GM19463 (cell line): ENCODE results near the gene PRKN.
"Not testable (repeated sequence)": the region's sequence is repeated elsewhere in the genome, so short reads cannot be mapped to it uniquely, and the experiment has no call there.

Experiments used
- ATAC-seq: cut with Tn5 transposase; IDR thresholded peaks from one replicate; pipeline ENCODE4 v1.9.1; 2021; ENCODE audit warnings: mild to moderate bottlenecking, moderate library complexity; ENCODE audit not compliant: unreplicated experiment

The PRKN gene

DNA sequence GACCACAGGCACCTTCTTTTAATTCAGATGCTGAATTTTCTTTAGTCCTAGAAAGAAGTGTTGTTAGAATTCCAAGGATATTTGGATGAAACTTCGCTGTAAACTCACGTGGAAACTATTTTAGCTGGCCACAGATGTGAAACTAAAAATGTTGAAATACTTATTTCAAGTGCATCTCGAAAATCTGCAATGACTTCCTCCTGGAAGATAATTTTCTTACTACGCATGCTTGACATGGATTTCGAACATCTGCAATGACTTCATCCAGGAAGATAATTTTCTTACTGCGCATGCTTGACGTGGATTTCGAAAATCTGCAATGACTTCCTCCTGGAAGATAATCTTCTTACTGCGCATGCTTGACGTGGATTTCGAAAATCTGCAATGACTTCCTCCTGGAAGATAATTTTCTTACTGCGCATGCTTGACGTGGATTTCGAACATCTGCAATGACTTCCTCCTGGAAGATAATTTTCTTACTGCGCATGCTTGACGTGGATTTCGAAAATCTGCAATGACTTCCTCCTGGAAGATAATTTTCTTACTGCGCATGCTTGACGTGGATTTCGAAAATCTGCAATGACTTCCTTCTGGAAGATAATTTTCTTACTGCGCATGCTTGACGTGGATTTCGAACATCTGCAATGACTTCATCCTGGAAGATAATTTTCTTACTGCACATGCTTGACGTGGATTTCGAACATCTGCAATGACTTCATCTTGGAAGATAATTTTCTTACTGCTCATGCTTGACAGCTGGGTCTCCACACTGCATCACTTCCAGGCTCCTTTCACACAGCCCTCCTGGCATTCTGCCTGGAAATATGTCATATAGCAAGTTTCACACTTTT lies 336.4 kb downstream of the PRKN start:
- not testable (repeated sequence) for ATAC-seq

DNA sequence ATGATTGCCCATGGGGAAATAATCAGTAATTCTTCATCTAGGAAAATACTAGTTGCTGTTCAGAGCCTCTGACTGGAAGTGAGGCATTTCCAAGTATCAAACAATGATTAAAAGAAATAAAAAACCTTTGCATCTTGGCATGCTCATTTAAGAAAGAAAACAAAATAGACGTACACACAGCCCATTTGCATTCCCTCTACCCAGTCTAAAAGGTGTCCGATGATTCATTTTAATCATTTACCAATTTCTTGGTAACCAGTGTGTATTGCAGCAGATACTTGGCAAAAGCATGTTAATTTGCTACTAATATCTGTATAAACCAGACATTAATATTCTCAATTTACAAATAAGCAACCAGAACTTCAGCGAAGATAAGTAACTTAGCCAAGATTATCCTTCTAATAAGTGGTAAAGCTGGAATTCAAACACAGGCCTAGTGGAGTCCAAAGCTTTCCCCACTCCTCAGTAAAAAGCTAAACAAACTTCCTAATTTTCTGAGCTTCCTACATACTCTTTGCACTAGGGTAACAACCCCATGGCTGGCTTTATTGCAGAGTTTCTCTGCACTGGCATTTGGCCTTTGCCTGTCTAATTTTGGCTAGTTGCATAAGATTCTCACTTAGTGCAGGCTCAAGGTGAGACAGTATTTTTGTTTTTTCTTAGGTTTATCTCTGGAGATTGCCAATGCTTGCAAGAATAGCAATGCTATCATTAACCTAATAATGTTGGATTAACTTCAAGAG lies 338.1 kb downstream of the PRKN start:
- ATAC-seq = no peak

DNA sequence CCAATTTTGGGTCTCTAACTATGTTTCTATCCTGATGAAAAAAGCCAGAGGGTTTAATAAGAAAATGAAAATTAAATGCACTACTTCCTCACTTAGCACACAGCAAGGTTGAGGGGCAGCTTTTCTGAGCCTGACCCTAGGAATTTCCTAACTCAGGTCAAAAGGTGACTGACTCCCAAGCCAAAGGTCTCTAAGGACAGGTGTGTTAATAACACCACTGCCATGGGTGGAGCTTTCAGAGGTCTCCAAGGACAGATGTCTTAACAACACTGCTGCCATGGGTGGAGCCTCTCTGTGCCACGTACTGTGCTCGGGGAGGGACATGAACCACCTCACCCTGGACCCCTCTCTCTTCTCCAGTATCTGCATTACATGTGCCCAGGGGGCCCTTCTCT lies 339.2 kb downstream of the PRKN start:
- no peak for ATAC-seq

DNA sequence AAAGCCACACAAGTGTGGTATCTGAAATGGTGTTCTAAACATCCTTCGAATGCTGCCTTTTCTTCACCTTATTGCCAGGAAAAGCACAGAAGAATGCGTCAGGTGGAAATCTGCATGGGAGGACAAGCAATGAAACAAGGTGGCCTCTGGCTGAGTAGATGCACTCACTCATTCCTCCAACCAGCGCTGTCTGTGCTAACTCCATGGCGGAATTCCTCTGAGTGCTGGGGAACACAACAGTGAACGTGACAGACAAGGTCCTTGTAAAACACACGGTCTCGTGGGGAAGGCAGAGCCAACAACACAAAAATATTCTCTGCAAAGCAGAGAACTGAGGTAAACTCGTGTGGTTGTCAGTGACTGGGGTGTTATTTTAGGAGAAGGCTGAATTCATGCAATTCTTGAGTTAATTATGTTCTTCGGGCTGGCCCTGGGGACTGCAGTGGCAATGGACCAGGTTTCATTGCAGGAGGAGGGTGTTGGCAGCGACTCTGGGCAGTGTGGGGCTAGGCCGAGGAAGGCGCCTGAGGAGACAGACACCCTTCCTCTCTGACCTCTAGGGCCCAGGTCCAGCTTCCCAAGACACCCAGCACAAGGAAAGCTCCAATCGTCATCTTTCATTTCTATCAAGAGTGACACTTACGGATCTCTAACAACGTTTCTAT lies 339.7 kb downstream of the PRKN start:
- ATAC-seq = no peak

DNA sequence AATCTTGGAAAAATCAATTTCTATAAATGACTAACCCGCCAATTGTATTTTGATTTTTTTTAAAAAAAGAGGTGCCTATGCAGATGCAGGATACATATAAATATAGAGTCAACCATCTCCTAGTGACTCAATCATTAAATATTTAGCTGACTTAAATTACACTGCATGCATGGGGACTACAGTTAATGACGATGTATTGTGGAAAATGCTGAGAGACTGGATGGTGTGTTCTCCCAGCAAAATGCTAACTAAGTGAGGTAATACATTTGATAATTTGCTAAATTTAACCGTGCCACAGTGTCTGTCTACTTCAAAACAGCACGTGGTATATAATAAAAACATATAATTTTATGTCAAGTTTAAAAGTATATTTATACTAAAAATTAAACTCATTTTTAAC lies 341.6 kb downstream of the PRKN start:
- ATAC-seq = no peak

DNA sequence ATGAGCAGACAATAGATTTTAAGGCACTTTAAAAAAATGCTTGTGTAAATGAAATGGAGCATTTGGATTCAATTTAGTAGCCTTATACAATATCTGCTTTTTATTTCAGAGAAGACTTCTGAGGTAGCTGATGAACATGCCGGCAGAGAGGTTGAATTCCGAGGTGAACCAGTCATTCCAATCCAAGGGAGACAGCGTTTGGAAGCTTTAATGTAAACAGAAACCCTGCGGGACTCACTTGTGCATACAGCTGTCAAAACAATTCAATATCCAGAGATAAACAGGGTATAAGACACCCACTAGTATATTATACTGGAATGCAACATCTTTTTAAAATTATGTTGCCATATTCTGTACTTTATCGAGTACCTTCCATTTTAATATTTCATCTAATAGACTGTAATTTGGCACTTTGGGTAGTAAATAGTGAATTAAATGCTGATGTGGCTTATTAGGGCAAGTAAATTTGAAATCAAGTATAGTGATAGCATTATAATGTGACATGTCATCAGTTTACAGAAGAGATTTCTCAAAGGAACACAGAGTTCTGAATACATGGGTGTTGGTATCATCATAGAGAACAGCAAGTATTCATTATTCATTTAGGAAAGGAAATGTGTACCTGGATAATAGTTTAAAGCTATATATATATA lies 347.7 kb downstream of the PRKN start:
- no peak for ATAC-seq

DNA sequence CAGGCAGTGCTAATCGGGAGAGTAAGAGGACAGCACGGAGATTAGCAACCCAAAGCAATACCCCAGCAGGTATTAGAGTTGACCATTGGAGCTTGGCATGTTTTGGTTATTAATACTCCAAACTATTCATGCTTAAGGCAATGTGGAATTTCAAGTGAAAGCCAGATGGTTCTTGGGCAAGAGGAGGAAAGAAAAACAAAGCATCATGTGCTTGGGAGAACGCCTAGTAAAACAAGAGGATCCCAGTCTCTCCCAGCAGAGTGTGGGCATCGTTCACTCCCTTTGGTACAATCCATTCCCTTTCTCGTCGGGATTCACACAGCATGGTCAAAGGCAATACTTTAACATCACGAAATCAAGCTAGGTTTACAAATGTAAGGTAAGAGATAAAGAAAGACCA lies 349.8 kb downstream of the PRKN start:
- no peak for ATAC-seq

DNA sequence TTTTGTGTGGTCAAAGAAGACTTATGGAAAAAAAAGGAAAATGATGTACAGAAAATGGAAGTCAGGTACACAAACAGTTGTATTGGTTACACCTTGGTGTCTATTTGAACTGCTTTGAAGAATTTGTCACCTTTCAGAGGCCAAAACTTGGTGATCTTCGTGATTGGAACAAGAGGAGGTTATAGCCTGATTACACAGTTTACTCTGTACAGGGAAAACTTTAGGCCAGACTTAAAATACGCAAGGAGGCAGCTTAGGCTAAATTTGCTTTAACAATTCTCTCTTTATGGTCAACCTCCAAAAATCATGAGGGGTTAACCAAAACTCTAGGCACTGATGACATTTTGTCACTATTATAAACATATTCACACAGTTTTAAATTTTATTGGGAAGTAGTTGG lies 353.7 kb downstream of the PRKN start:
- no peak for ATAC-seq

DNA sequence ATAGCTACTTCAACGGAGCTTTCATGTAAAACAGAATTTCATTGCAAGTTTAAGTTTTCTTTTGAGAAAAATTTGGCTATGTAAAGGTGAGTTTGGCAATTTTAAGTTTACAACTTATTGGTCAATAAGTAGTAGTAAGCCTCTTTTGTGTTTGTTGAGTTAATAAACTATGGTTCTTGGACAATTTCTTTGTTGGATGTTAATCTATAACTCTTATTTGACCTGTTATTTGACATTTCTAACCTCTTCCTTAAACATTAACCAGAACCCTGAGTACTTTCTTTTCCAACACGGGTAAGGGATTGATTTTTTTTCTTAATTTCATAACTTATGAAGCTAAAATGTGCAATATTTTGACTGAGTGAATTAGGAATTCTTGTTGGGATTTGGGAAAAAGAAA lies 354.4 kb downstream of the PRKN start:
- ATAC-seq = no peak

DNA sequence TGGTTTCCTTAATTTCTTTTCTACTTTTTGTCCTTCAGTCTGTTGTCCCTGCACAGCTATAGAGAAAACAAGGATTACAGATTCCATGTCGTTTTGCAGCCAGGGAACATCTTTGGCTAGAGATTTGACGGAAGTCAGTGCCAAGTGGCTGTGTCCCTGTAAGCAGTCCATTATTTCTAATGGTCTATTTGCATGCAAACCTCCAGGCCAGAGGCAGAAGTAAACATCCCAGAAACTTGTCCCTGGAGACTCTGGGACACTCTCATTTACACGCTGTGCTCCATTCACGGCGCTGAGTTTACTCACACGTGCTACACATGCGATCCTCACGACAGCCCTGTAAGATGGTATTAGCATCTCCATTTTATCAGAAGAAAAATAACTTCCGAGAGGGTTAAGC lies 355.5 kb downstream of the PRKN start:
- no peak for ATAC-seq

DNA sequence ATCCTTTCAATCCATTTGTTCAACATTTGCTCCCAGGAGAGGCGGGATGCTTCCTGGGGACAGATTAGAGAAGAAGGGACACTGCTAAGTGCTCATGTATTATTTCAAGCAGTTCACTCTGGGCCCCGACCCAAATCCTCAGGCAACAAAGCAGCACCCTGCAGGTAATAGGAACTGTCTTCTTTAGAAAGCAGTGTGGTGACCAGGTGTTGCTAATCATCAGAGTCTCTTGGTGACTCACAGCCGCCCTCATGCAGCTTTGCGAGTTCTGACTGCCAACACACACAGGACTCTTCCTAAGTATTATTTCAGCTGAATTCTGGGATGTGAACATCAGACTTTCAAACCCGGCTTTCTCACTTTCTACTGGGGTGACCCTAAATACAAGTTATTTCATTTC lies 356.4 kb downstream of the PRKN start:
- ATAC-seq = no peak

DNA sequence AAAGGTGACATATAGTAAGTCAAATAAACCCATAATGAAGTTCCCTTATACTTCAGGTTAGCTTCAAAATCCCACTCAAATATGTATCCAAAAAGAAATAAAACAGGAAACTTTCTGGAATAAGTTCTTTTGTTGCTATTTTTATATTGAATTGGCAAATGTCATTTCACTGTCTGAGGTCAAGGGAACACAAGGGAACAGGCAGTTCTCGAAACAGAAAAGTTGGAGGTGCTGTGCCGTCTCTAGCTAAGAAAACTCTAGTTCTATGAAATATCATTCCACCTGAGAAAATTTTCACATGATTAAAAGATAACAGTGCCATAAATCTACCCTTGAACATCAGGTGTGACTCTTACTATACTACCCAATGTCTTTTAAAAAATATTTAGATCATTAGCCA lies 358.5 kb downstream of the PRKN start:
- no peak for ATAC-seq

DNA sequence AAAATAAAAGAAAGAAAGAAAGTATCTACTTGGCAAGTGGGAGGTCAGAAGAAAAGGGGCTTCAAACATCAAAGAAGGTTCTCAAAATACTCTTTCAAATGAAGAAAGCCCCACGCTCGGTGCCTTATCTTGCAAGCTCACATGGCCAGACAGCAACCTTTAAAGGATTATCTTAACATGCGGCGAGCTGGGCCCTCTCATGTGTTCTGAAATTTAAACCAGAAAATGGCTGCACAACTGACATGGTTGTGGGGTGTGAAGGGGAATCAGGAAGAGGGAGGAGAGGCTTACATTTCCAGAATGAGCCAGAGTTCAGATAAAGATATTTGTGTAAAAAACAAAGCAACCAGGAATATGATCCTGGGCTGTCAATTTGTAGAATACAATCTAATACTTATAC lies 363.1 kb downstream of the PRKN start:
- no peak for ATAC-seq

DNA sequence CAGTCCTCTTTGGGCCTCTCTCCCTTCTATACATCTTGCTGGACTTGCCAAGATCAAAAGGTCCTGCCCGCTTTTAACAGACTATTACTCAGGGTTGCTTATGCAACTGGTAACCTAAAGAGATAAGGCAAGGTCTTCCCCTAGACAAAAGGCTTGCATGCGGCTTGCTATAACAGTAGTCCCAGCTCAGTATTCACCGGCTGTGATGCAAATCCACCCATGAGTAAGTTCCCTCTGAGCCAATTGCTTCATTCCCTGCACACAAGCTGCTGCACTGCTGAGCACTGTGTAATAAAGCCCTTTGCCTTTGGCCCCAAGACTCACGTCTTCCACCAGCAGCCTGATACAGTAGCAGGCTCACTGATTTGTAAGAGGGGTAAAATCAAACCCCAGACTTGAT lies 363.8 kb downstream of the PRKN start:
- no peak for ATAC-seq

DNA sequence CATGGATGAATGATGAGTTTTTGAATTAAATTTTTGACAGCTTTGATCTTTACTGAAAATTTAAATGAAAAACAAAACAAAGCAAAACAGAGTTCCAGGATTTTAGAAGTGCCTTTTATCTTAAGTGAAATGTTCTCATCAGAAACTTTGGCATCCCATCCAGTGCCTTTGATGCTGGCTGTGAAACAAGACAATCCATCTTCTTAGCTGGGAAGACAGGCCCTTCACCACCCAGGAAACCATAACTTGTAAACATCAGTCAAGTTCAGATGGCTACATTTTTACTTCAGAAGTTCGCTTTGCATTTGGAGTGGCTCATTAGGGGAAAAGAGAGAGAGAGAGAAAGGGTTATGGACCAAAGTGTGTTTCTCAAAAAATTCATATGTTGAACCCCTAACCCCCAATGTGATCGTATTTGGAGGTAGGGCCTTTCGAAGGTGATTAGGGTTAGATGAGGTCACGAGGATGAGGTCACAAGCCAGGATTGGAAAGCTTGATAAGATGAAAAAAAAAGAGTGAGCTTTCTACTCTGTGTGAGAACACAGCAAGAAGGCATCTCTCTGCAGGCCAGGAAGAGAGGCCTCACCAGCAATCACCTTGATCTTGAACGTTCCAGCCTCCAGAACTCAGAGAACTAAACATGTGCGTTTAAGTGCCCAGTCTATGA lies 366.5 kb downstream of the PRKN start:
- no peak for ATAC-seq

DNA sequence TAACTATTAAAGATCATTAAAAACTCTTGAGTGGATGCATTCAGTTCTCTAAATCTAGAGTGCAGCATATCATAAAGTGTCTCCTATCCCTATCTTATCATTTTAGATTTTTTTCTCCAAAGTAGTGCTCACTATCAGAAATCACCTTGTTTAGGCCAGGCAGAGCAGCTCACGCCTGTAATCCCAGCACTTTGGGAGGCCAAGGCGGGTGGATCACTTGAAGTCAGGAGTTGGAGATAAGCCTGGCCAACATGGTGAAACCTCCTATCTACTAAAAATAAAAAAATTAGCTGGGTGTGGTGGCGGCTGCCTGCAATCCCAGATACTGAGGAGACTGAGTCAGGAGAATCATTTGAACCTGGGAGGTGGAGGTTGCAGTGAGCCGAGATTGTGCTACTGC lies 368.9 kb downstream of the PRKN start:
- no peak for ATAC-seq

DNA sequence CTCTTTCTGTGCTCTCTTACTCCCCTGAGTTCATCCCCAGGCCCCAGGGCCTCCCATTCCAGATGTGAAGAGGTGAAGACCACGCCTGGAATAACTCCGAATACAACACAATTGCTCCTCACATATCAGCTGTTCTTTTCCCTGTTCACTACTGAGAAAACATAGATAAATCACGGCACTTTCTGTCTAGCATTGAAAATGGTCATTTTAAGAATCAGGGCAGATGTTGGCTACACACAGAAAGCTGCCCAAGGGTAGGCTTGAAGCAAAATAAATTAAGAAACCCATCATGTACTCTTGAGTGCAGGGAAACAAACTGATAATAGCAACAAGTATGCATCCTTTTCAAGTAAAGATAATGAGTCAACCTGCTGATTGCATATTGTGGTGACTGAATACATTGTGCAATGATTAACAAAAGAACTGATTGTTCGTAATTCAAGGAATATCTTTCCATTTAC lies 382.5 kb downstream of the PRKN start:
- no peak for ATAC-seq

DNA sequence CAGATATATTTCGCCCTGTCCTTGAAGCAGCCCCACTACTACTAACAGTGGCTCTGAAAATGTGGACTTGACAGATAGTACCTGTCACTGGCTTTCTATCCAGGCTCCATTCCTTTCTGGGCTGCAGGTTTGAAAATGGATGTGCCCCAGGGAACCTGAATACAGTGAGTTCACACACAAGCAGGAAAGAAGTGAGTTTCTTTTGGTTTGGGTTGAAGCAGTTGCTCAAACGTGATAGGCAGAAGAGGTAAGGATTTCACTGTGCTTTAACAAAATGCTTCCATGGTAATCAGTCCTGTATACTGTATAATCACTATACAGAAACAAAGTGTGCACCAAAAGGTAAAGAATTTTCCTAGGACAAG lies 382.9 kb downstream of the PRKN start:
- ATAC-seq = no peak

DNA sequence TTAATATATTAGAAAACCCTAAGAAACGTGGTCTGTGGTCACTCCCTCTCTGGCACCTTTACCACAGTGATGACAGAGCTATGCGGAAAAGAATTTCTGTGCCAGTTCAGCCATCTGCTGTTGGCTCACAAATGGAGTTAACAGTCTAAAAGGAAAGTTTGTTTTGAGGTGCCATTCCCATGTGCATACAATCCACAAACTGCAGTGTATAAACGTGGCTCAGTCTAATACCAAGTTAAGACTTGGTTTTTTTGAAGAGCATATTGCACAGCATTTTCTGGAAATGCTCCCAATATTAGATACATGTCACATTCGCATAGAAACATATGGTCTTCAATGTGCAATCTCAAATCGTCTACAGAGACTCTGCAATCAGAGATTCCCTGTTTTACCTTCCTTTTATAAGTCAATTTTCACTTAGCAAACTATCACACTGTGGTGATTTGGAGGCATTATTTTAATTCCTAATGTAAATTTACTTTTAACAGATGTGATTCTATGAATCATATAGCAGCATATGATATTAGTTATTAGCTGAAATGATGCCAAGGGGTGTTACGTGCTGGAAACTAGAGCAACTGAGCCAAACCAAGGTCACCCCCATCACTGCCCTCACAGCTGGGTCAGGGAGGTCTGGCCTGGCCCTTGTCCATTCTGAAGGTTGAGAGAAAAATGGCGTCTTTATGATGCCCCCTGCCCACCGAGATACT lies 383.5 kb downstream of the PRKN start:
- no peak for ATAC-seq
